GM12865 (cell line): ENCODE data around the gene OR7A17.
A peak's percentile ranks its signal among the peaks of the same experiment; 100 is the strongest.

Experiments used
- DNase-seq: peaks from one replicate; pipeline ENCODE4 v3.0.0; 2010; ENCODE audit warnings: low read depth
- H3K4me3 ChIP-seq: 2 replicates; pipeline ENCODE4 v1.5.1; 2011; ENCODE audit warnings: mild to moderate bottlenecking, low read depth, low read length, control low read depth
- CTCF ChIP-seq: IDR thresholded peaks from 2 replicates; pipeline ENCODE4 v1.5.1; 2011; ENCODE audit warnings: low read length, control low read depth, low read depth, inconsistent platforms; ENCODE audit not compliant: insufficient read depth; ENCODE audit errors: missing control alignments

The OR7A17 gene

GRCh38 chr19:14889994-14890642, 4.2 kb upstream of the OR7A17 start:
- H3K4me3 ChIP-seq: no peak overlapping the region
- DNase-seq: no peak
- TF ChIP-seq CTCF: no peak

GRCh38 chr19:14871619-14872230, 14.2 kb downstream of the OR7A17 start:
- H3K4me3 ChIP-seq: no peak overlapping the region
- peak; percentile 5 for DNase-seq
- TF ChIP-seq CTCF: peak; percentile 36

- no peak for DNase-seq
- TF ChIP-seq CTCF: no peak
- H3K4me3 ChIP-seq: no peak overlapping the region
These were observed 17.4 kb downstream of the OR7A17 start for GRCh38 chr19:14868497-14868896.

- no peak for DNase-seq
- no peak for TF ChIP-seq CTCF
- no peak within 1 kb of the TSS for H3K4me3 ChIP-seq
These were observed 37.1 kb downstream of the OR7A17 start, which contains the start of gene OR7A10 for GRCh38 chr19:14848822-14849221. TSS of gene OR7A10 (minus strand) at chr19:14848922. CDS start at chr19:14841877, 7,045 bp downstream.

GRCh38 chr19:14843578-14843977, 42.4 kb downstream of the OR7A17 start:
- DNase-seq: no peak
- TF ChIP-seq CTCF: no peak
- H3K4me3 ChIP-seq: no peak overlapping the region

- H3K4me3 ChIP-seq: no peak overlapping the region
- no peak for DNase-seq
- no peak for TF ChIP-seq CTCF
These were observed 42.8 kb downstream of the OR7A17 start for GRCh38 chr19:14843169-14843568.
